SK-N-SH (cell line): Measurements from ENCODE around the gene NIT1. TPM values are rescaled to one million over a fixed set of nuclear protein-coding genes. Genes with fewer than 3 reads are reported as not detected.

Source experiments
- CTCF ChIA-PET: fragments of 300-600, 350-600 bp; formaldehyde crosslinking; extraction: SDS; loops from one replicate; lab custom pipeline; 2021; lab: Yijun Ruan, JAX
- POLR2A ChIA-PET: fragments of 350-600 bp; sonication (Branson Sonifier 250); formaldehyde crosslinking; extraction: SDS; loops from one replicate; lab custom pipeline; 2020; ENCODE audit warnings: antibody characterized with exemption, inconsistent platforms; lab: Yijun Ruan, JAX
- DNase-seq: peaks from one replicate; pipeline ENCODE4 v3.0.0; 2012
- H2AFZ ChIP-seq: fragments of 200-600 bp; sonication (generic); 2 replicates; pipeline ENCODE4 v1.8.1; 2016; ENCODE audit warnings: antibody characterized with exemption, mild to moderate bottlenecking, low read depth
- H3F3A ChIP-seq: fragments of 200-600 bp; sonication (generic); replicated peaks from 2 replicates; pipeline ENCODE3; 2016; ENCODE audit warnings: antibody characterized with exemption, mild to moderate bottlenecking; ENCODE audit not compliant: insufficient read depth
- H3K27ac ChIP-seq, 2 experiments: fragments of 200-500 bp in 1 of 2; fragments of 200-600 bp in 1 of 2; sonication (Bioruptor generic) in 1 of 2; sonication (generic), shearing (Covaris generic) in 1 of 2; 2 replicates each; pipeline versions ENCODE4 v1.5.1 to v1.6.1; 2014 to 2016; ENCODE audit warnings: low read depth in 2 of 2, inconsistent platforms in 1 of 2, low read length in 1 of 2, mild to moderate bottlenecking in 1 of 2, mixed read lengths in 1 of 2
- H3K27me3 ChIP-seq: fragments of 200-600 bp; sonication (generic), shearing (Covaris generic); 2 replicates; pipeline ENCODE4 v1.6.1; 2016; ENCODE audit warnings: mixed run types; ENCODE audit not compliant: insufficient read depth
- H3K36me3 ChIP-seq, 2 experiments: fragments of 200-500 bp in 1 of 2; fragments of 200-600 bp in 1 of 2; sonication (Bioruptor generic) in 1 of 2; sonication (generic) in 1 of 2; replicated peaks in 1 of 2; 2 replicates each; pipeline versions ENCODE3 to v1.5.1; 2014 to 2016; ENCODE audit warnings: low read length in 1 of 2, mild to moderate bottlenecking in 1 of 2; ENCODE audit not compliant: insufficient read depth in 2 of 2, control insufficient read depth in 1 of 2
- H3K4me1 ChIP-seq, 2 experiments: fragments of 200-500 bp in 1 of 2; fragments of 200-600 bp in 1 of 2; sonication (Bioruptor generic) in 1 of 2; sonication (generic), shearing (Covaris generic) in 1 of 2; 2 replicates each; pipeline versions ENCODE4 v1.5.1 to v1.6.1; 2014 to 2016; ENCODE audit warnings: low read depth in 1 of 2, low read length in 1 of 2, mixed run types in 1 of 2; ENCODE audit not compliant: insufficient read depth in 2 of 2, control insufficient read depth in 1 of 2
- H3K4me2 ChIP-seq: fragments of 200-600 bp; sonication (generic), shearing (Covaris generic); 2 replicates; pipeline ENCODE4 v1.6.1; 2017; ENCODE audit warnings: mixed run types
- H3K4me3 ChIP-seq, 2 experiments: fragments of 200-500 bp in 1 of 2; fragments of 200-600 bp in 1 of 2; sonication (Bioruptor generic) in 1 of 2; sonication (generic), shearing (Covaris generic) in 1 of 2; 2 replicates each; pipeline versions ENCODE4 v1.5.1 to v1.8.1; 2014 to 2016; ENCODE audit warnings: low read depth in 2 of 2, inconsistent platforms in 1 of 2, low read length in 1 of 2, mild to moderate bottlenecking in 1 of 2, mixed read lengths in 1 of 2, moderate library complexity in 1 of 2
- H3K79me2 ChIP-seq: fragments of 200-600 bp; sonication (generic); 2 replicates; pipeline ENCODE4 v1.8.1; 2017; ENCODE audit warnings: mild to moderate bottlenecking; ENCODE audit not compliant: insufficient read depth
- H3K9ac ChIP-seq: fragments of 200-600 bp; sonication (generic); 2 replicates; pipeline ENCODE4 v1.6.1; 2017; ENCODE audit warnings: mixed run types
- H3K9me2 ChIP-seq: fragments of 200-600 bp; sonication (generic); 2 replicates; pipeline ENCODE4 v1.6.1; 2017; ENCODE audit warnings: mixed run types
- H3K9me3 ChIP-seq: fragments of 200-600 bp; sonication (generic); 2 replicates; pipeline ENCODE4 v1.6.1; 2017; ENCODE audit warnings: mixed run types, mild to moderate bottlenecking, moderate library complexity
- H4K20me1 ChIP-seq: fragments of 200-600 bp; sonication (generic); 2 replicates; pipeline ENCODE4 v1.6.1; 2017; ENCODE audit warnings: mild to moderate bottlenecking, mixed run types; ENCODE audit not compliant: insufficient read depth
- CTCF ChIP-seq: fragments of 200-600 bp; sonication (generic); IDR thresholded peaks from 2 replicates; pipeline ENCODE4 v1.6.1; 2017; ENCODE audit warnings: antibody characterized with exemption, mild to moderate bottlenecking, moderate library complexity
- EP300 ChIP-seq, 2 experiments: IDR thresholded peaks; 2 replicates each; pipeline versions ENCODE4 v1.4.0 to v1.6.1; 2012; ENCODE audit warnings: borderline replicate concordance in 1 of 2, low read depth in 1 of 2, low read length in 1 of 2
- EZH2phosphoT487 ChIP-seq: fragments of 200-600 bp; sonication (generic); IDR thresholded peaks from 2 replicates; pipeline ENCODE4 v1.6.1; 2017; ENCODE audit warnings: low read depth, mixed run types, mild to moderate bottlenecking, antibody characterized with exemption, moderate library complexity, borderline replicate concordance
- FOSL2 ChIP-seq: IDR thresholded peaks from 2 replicates; pipeline ENCODE4 v1.4.0; 2012; ENCODE audit warnings: low read depth, mild to moderate bottlenecking, moderate library complexity, borderline replicate concordance
- FOXJ3 ChIP-seq: sonication (generic); formaldehyde crosslinking; IDR thresholded peaks from 2 replicates; pipeline ENCODE4 v1.5.1; 2020; ENCODE audit warnings: mild to moderate bottlenecking, missing genetic modification reagents
- GABPA ChIP-seq: IDR thresholded peaks from 2 replicates; pipeline ENCODE4 v1.4.0; 2012; ENCODE audit warnings: low read depth, mild to moderate bottlenecking
- GATA2 ChIP-seq: sonication (generic); formaldehyde crosslinking; IDR thresholded peaks from 2 replicates; pipeline ENCODE4 v1.5.0; 2020; ENCODE audit warnings: mild to moderate bottlenecking, missing genetic modification reagents
- MEF2A ChIP-seq: IDR thresholded peaks from 2 replicates; pipeline ENCODE4 v1.4.0; 2012; ENCODE audit warnings: low read depth, borderline replicate concordance
- MXI1 ChIP-seq: IDR thresholded peaks from 2 replicates; pipeline ENCODE4 v1.6.1; 2012; ENCODE audit warnings: mild to moderate bottlenecking, low read depth, low read length, improper control_type of control experiment
- NFIC ChIP-seq: IDR thresholded peaks from 2 replicates; pipeline ENCODE4 v1.4.0; 2012; ENCODE audit warnings: borderline replicate concordance
- POLR2AphosphoS5 ChIP-seq: IDR thresholded peaks from 2 replicates; pipeline ENCODE4 v1.6.1; 2012; ENCODE audit warnings: low read depth, low read length
- RXRA ChIP-seq: IDR thresholded peaks from 2 replicates; pipeline ENCODE4 v1.4.0; 2012; ENCODE audit warnings: low read depth, mild to moderate bottlenecking, borderline replicate concordance
- SIN3A ChIP-seq: IDR thresholded peaks from 2 replicates; pipeline ENCODE4 v1.6.1; 2012; ENCODE audit warnings: low read depth, mild to moderate bottlenecking, low read length, moderate library complexity, borderline replicate concordance
- SMC3 ChIP-seq: IDR thresholded peaks from 2 replicates; pipeline ENCODE4 v1.6.1; 2012; ENCODE audit warnings: low read depth, low read length, improper control_type of control experiment
- TEAD4 ChIP-seq: IDR thresholded peaks from 2 replicates; pipeline ENCODE4 v1.4.0; 2012; ENCODE audit warnings: mild to moderate bottlenecking, borderline replicate concordance; ENCODE audit not compliant: insufficient read depth
- YY1 ChIP-seq: IDR thresholded peaks from 2 replicates; pipeline ENCODE4 v1.4.0; 2012; ENCODE audit warnings: low read depth, mild to moderate bottlenecking
- WGBS: methylation state at CpG from one replicate; pipeline ENCODE4 v1.1.6; 2017; ENCODE audit warnings: low lambda C conversion rate; 5-methylcytosine and 5-hydroxymethylcytosine counted together
- polyA plus RNA-seq, 3 experiments: library from polyadenylated mRNA; depleted of rRNA; stranded (reverse); fragments of >200 nt; gene quantifications; 2 replicates each; pipeline ENCODE4 v1.2.3, GENCODE V29; 2012
- TF ChIP-seq, protein P1 (sequence below): fragments of 150-350 bp; IDR thresholded peaks from 2 replicates; pipeline ENCODE4 v1.6.1; 2016; ENCODE audit warnings: mild to moderate bottlenecking, low read depth, low read length
- TF ChIP-seq, protein P2 (sequence below): fragments of 150-350 bp; IDR thresholded peaks from 2 replicates; pipeline ENCODE4 v1.6.1; 2017; ENCODE audit warnings: antibody characterized with exemption, low read length, low read depth, borderline replicate concordance
- TF ChIP-seq, protein P3 (sequence below): IDR thresholded peaks from 2 replicates; pipeline ENCODE4 v1.4.0; 2012; ENCODE audit warnings: low read depth, borderline replicate concordance

NIT1 gene
- polyA plus RNA-seq, 1 of the 3 experiments (the other 2 are of a cell fraction), result 38.7 TPM

DNA sequence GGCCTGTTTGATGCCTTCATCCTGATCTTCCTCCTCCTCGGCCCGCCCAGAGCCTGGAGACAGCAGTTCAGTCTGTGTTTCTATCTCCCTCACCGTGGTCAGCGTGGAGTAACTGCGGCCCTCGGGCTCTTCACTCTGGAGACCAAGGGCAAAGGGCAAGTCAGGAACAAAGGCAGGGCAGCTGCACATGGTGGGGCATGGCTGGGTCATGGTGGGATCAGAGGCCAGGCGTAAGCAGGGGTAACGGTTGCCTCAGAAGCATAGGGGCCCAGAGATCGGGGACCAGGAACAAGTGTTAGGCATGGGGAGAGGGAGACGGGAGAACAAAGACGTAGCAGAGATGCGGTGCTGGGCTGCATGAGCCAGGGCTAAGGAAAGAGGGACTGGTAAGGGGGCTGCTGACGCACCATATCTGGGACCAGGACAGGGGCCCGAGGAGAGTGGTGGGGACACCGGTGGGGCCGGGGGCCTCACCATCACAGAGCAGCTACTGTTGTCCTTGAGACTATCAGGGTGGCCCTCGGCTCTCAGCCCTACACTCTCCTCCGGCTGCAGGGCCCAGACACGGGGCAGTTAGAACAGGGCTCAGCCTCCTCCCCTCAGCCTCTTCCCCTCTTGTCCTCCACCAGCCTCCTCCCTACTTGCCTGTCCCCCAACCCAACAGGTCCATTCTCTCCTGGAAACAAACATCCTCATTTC is 45.0 kb upstream of the NIT1 start:
- Histone ChIP-seq H3K9me2 (no peaks in the 10 kb centered on the region), H3K9me3 (no peaks in the 10 kb centered on the region), H3K9ac (no peak overlapping the region), H3K27me3 (no peaks in the 10 kb centered on the region), H3K4me3 (no peak overlapping the region), H3K4me1 (no peaks in the 10 kb centered on the region), H3F3A (no peaks in the 10 kb centered on the region), H2AFZ (no peak overlapping the region), H4K20me1 (no peaks in the 10 kb centered on the region), H3K27ac (no peak overlapping the region), H3K36me3 (no peaks in the 10 kb centered on the region), H3K79me2 (no peaks in the 10 kb centered on the region), H3K4me2 (no peak overlapping the region)
- TF ChIP-seq, protein P1, sequence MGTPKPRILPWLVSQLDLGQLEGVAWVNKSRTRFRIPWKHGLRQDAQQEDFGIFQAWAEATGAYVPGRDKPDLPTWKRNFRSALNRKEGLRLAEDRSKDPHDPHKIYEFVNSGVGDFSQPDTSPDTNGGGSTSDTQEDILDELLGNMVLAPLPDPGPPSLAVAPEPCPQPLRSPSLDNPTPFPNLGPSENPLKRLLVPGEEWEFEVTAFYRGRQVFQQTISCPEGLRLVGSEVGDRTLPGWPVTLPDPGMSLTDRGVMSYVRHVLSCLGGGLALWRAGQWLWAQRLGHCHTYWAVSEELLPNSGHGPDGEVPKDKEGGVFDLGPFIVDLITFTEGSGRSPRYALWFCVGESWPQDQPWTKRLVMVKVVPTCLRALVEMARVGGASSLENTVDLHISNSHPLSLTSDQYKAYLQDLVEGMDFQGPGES, result no peak
- TF ChIP-seq, protein P2, sequence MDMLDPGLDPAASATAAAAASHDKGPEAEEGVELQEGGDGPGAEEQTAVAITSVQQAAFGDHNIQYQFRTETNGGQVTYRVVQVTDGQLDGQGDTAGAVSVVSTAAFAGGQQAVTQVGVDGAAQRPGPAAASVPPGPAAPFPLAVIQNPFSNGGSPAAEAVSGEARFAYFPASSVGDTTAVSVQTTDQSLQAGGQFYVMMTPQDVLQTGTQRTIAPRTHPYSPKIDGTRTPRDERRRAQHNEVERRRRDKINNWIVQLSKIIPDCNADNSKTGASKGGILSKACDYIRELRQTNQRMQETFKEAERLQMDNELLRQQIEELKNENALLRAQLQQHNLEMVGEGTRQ, result no peak
- TF ChIP-seq YY1 (no peak), EZH2phosphoT487 (no peak), RXRA (no peak), EP300 (IDR thresholded peaks at IDR 0.05; ENCODE audit: borderline replicate concordance in 1 of 2, low read depth in 1 of 2, low read length in 1 of 2) (no peak), SIN3A (no peak), MXI1 (no peak), NFIC (no peak)
- no peak for DNase-seq
- POLR2A ChIA-PET, result no interaction called here
- WGBS, result 91% methylated on average over 19 of the region's 19 CpGs
- CTCF ChIA-PET, result interaction anchor here (1.1 to 22.7 kb wide), 3 partner anchors 10 to 63 kb away, joined by 3 to 198 read pairs (median 5); partner anchors contain the start of gene KLHDC9

- POLR2A ChIA-PET, result no interaction called here
- DNase-seq, result no peak
- Histone ChIP-seq H3K27ac (no peak overlapping the region), H3K4me3 (no peak overlapping the region), H4K20me1 (no peaks in the 10 kb centered on the region), H3K4me2 (no peak overlapping the region), H3F3A (no peaks in the 10 kb centered on the region), H2AFZ (no peak overlapping the region), H3K9me3 (no peaks in the 10 kb centered on the region), H3K36me3 (no peaks in the 10 kb centered on the region), H3K9me2 (no peaks in the 10 kb centered on the region), H3K9ac (no peak overlapping the region), H3K27me3 (no peaks in the 10 kb centered on the region), H3K79me2 (no peaks in the 10 kb centered on the region), H3K4me1 (no peaks in the 10 kb centered on the region)
- CTCF ChIA-PET, result interaction anchor here (1.0 to 22.7 kb wide), 3 partner anchors 9 to 23 kb away, joined by 3 to 198 read pairs (median 3); partner anchors contain the start of gene KLHDC9
- WGBS, result 67% methylated on average over 1 of the region's 7 CpGs
- TF ChIP-seq NFIC (no peak), FOSL2 (no peak), GATA2 (CRISPR knock-in tag) (no peak), GABPA (no peak), RXRA (no peak), CTCF (no peak), FOXJ3 (CRISPR knock-in tag) (no peak), POLR2AphosphoS5 (no peak), SMC3 (no peak), TEAD4 (no peak), MEF2A (no peak)
- TF ChIP-seq, protein P2, result no peak
- TF ChIP-seq, protein P3, sequence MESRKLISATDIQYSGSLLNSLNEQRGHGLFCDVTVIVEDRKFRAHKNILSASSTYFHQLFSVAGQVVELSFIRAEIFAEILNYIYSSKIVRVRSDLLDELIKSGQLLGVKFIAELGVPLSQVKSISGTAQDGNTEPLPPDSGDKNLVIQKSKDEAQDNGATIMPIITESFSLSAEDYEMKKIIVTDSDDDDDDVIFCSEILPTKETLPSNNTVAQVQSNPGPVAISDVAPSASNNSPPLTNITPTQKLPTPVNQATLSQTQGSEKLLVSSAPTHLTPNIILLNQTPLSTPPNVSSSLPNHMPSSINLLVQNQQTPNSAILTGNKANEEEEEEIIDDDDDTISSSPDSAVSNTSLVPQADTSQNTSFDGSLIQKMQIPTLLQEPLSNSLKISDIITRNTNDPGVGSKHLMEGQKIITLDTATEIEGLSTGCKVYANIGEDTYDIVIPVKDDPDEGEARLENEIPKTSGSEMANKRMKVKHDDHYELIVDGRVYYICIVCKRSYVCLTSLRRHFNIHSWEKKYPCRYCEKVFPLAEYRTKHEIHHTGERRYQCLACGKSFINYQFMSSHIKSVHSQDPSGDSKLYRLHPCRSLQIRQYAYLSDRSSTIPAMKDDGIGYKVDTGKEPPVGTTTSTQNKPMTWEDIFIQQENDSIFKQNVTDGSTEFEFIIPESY, result no peak
Measured at GRCh38 chr1:161073474-161074121, 44.3 kb upstream of the NIT1 start.
